HG03520 (cell line): ENCODE measurements around the gene ADAMTS3.
"Not testable (repeated sequence)": the region's sequence is repeated elsewhere in the genome, so short reads cannot be mapped to it uniquely, and the experiment has no call there.

Source experiments
- ATAC-seq: cut with Tn5 transposase; IDR thresholded peaks from one replicate; pipeline ENCODE4 v1.9.1; 2021; ENCODE audit warnings: mild to moderate bottlenecking, moderate library complexity; ENCODE audit not compliant: unreplicated experiment

Gene ADAMTS3

DNA sequence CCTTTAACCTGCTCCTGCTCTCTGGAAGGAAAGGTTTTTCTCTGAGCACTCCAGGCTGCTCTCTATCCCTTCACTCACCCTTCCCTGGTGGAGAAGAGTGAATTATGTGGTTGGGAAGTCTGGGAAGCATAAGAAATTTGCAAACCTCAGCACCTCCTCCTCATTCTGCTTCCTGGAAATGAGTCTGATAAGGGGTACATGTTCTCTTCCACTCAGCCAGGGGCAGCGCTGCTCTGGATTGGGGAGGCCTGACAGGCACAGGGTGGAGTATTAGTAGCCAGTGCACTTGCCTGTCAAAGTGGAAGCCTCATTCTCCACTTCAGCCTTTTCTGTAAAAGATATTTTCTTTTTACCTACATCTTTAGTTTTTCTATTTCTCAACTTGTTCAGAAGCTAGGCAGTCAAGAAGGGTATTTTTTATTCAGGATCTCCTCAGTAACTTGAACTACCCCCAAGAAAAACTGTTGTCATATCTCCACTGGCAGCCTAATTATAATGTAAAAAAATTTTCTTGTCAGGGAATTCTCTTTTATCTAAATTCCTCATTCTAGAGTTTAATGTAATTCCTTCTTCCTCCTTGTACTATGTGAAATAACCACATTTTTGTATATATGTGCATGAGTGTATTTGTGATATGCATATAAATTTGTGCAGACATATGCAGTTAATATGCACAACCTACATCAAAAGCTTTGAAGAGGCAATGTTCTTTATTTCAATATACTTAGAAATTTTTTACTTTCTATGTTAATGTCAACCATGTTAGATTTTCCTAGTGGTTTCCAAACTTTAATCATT is 15.3 kb downstream of the ADAMTS3 start:
- no peak for ATAC-seq

DNA sequence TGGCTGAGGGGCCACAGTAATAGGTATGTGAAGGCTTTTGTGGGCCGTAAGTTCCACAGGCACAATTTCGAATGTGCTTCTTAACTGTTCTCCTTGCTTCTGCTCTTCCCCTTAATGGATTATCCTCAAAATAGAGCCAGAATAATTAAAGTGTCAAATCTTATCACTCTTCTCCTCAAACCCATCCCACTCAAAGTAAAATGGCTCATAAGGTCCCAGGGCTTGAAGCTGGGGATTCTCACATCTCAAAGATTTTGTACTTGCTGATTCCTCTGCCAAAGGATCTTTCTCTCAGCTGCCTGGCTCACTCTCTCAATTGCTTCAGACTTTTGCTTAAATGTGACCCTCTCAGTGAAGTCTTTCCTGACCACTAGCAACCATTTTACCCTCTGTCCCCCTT is 16.6 kb downstream of the ADAMTS3 start:
- no peak for ATAC-seq

DNA sequence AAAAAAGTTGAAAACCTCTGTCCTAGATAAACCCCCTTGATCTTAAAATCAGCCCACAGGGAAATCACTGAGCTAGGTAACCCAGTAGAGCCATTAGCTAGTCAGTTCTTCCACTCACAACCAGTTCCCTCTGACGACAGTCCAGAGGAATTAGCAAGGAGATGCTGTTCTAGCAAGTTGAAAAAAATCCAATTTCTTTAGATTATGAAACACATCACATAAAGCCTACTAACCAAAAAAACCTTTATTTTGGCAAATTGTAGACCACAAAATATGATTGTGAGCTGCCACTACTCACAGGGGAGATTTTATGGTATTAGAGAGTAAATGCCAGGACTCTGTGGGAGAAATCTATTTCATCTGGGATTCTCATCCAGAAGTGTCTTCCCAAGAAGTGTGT is 22.6 kb downstream of the ADAMTS3 start:
- no peak for ATAC-seq

DNA sequence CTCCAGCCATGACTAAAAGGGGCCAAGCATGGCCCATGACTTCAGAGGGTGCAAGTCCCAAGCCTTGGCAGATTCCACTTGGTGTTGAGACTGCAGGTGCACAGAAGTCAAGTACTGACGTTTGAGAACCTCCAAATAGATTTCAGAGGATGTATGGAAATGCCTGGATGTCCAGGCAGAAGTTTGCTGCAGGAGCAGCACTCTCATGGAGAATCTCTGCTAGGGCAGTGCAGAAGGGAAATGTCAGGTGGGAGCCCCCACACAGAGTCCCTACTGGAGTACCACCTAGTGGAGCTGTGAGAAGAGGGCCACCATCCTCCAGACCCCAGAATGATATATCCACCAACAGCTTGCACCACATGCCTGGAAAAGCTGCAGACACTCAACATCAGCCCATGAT is 28.3 kb downstream of the ADAMTS3 start:
- not testable (repeated sequence) for ATAC-seq

DNA sequence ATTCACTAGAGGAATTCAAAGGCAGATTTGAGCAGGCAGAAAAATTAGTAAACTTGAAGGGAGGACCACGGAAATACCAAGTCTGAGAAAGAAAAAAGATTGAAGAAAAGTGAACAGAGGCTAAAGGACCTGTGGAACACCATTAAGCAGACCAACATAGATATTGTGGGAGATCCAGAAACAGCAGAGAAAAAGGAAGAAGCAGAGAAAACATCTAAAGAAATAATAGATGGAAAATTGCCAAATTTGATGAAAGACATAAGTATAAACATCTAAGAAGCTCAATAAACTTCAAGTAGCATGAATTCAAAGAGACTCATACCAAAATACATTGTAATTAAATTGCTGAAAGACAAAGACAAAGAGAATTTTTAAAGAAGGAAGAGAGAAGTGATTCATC is 31.0 kb downstream of the ADAMTS3 start:
- ATAC-seq, result no peak

DNA sequence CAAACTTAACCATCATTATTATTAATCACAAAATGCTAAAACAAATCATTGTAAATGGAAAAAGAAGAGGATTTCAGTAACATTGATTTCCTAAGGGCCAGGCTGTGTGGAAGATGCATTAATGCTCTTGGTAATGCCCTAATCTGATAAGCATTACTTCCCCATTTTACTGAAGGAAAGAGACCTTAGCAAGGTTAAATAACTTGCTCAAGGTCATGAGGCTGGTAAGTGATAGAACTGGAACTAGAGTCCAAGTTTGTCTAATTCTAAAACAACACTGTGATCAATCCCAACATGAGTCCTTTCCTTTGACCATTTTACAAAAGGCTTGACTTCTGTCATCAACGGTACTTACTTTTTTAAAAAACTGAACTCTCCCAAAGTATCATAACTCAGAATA is 32.6 kb downstream of the ADAMTS3 start:
- no peak for ATAC-seq

DNA sequence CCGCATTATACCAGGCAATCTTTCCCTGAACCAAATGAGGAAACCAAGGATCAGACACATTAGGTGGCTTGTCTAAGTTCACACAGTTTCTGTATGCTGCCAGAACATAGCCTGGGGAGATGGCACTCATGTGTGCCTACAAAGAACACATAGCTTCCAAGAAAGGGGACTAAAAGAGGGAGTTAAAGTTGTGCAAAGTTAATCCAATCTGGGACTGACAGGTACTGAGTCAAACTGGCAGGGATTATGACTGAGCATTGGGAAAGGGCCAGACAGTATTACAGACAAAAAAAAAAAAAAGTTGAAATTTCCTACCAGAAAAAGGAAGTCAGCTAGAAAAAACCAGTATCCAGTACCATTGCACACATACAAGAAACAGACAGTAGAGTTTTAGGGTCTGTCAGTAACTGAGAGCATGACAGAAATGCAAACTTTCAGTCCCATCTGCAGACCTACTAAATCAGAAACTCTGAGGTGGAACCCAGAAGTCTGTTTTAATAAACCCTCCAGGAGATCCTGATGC is 37.2 kb downstream of the ADAMTS3 start:
- no peak for ATAC-seq

DNA sequence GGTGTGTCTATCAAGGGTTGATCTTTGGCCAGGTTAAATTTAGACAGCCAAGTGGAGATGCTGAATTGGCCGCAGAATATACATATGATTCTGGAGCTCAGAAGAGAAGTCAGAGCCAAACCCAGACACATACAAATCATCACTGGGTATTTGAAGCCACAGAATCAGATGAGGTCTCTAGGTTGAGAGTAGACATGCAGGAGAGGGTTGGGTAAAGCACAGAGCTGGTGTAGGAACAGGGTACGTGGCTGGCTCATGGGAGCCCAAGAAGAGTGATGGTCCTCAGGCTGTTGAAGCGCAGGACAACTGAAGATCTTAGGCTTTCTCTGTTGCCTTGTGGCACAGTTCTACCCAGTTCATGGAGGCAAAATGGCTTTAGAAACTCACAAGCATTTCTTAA is 37.7 kb downstream of the ADAMTS3 start:
- no peak for ATAC-seq

DNA sequence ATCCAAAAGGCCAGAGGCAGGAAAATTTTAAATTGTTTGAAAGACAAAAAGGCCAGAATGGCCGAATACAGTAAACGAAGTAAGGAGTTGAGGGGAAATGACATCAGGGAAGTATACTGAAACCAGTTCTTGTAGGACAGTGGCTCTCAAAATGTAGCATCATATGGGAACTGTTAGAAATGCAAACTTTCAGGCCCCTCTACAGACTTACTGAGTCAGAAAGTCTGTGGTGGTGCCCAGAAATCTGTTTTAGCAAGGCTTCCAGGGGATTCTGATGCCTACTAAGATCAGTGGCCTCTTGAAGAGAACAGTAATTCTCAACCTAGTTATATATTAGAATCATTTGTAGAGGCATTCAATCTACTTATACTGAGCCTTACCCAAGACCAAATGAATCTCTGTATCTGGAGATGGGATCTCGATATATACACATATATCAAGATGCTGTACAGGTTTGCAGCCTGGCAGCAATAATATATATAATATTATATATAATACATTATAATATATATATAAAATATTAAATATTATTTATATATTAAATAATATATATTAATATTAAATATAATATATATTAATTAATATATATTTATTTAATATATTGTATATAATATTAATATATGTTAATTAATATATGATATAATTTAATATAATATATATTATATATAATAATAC is 39.7 kb downstream of the ADAMTS3 start:
- ATAC-seq, result no peak

DNA sequence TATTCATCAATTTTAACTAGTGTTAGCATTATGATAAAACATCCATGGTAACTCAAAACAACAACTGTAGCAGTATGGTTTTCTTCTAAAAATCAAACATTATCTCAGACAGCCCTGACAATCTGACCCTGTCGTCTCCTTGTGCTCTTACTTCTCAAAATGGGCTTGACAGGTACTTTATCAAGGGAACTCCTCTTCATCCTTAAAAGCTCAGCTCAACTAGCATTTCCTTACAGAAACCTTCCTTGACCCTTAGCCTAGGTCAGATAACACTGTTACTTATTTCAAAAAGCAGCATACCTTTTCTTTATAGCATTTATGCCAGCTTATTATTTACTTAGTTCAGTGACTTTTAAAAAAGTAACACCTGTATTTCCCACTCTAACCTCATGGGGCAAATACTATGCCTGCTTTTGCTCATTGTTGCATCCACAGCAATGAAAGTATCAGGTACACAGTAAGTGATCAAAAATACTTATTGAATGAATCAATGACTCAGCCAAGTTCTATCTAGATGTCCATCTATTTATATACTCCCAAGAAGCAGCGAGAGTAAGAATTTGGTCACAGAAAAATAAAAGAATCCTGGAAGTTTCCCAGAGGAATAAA is 41.9 kb downstream of the ADAMTS3 start:
- ATAC-seq, result no peak

DNA sequence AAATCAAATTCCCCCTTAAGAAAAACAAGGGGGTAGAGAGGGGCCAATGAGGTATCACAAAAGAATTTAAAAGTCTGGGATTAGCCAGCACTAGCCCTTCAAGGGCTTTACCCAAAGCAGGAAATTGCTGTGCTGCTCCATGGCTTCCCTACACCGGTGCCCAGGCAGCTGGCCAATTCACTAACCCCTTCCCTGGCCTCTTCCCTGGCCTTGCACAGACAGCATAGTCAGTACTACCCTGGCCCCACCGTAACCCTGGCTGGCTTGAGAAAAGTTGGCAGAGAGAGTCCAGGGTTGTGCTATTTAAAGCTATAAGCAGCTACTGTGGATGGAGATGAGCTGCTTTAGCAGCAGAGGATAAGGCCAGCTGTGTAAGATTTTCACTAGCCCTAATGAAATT is 43.1 kb downstream of the ADAMTS3 start:
- ATAC-seq, result no peak

DNA sequence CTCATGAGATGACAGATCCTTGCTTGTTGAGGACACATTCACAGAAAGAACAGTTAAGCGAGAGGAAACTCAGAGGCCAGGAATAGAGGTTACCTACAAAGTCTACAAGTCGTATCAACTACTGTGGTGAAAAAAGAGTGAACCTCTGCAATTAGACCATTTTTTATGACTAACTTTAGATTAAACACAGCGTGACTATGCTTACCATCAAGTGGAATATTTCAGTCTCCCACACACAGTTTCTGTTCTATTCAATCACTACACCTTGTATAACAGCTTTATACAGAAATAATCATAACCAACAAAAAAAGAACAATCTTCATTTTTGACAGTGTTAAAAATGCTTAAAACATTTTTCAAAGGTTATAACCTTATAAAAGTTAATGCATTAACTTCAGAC is 46.6 kb downstream of the ADAMTS3 start:
- no peak for ATAC-seq

DNA sequence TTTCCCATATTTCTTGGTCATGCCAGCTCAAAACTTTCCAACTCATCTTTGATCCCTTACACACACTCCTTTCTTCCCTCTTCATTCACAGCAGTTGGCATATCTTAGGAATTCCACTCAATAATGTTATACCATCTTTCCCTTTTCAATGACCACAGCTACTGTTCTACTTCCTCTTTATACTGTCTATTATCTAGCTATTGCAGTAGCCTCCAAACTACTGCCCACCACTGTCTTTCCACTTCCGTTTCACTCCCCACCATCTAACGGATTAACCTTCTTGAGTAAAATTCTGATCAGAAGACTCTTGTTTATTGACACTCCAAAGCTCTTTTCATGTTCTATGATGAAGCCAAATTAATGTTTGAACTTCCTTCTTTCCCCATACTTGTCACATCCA is 55.8 kb downstream of the ADAMTS3 start:
- ATAC-seq, result no peak

DNA sequence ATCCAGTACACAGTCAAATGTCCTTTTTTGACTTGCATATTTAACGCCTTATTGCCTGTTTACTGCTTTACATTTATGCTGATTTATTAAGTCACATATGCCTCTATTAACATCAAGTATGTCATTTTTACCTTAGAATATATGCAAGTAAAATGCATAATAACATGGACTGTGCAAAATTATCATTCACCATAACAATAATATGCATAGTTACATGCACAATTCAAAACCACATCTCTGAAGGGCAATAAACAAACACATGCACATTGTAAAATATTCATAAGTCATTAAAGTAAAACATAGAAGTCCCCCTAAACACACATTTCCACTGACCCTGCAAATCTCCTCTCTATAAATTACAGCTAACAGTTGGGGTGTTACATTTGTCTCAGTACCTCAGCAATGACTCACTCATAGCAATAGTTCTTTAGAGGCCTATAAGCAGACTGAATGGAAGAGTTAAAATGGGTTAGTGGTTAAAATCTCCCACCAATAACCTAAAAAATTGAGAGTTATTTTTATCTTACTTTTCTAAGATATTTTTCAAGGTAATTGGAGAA is 61.1 kb downstream of the ADAMTS3 start:
- no peak for ATAC-seq

DNA sequence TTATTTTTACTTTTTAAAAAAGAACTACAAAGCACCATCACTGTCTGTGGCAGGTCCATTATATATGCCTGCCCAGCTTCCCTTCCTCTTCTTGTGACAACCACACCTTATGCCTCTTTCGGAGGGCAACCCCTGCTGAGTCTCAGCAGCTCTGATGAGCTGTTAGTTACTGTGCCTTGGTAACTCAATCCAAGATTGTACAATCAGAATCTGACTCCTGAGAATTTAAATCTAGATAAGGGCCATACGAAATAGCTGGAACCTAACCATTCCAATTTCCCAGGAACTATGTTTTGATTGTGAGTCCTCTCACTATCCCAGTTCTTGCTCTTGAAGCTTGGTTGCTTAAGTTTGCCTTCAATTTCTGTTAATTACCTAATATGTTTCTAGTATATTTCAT is 61.9 kb downstream of the ADAMTS3 start:
- ATAC-seq, result no peak

DNA sequence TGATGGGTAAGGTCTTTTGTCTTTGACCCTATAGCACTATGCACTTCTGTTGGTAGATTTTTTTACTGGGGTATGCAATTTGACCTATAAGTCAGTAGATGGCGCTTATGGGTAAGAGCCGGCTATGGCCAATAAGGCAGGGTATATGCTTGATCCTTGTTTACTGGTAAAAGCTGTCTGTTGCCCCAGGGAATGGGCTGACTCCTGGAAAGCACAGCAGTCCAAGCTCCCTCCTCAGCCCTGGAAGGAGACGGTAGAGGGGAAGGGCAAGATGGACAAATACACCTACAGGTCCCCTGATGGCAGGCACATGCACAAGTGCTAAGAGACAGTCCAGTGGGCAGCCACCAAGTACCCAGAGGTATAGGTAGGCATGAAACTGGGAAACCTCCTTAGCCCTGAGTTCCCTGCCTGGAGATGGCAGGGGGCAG is 63.7 kb downstream of the ADAMTS3 start:
- peak; percentile 77 for ATAC-seq

DNA sequence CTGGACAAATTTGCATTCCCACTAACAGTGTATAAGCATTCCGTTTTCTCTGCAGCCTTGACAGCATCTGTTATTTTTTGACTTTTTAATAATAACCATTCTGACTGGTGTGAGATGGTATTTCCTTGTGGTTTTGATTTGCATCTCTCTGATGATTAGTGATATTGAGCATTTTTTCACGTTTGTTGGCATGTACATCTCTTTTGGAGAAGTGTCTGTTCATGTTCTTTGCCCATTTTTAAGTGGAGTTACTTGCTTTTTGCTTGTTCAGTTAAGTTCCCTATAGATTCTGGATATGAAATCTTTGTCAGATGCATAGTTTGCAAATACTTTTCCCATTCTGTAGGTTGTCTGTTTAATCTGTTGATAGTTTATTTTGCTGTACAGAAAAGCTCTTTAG is 68.8 kb downstream of the ADAMTS3 start:
- ATAC-seq, result no peak

DNA sequence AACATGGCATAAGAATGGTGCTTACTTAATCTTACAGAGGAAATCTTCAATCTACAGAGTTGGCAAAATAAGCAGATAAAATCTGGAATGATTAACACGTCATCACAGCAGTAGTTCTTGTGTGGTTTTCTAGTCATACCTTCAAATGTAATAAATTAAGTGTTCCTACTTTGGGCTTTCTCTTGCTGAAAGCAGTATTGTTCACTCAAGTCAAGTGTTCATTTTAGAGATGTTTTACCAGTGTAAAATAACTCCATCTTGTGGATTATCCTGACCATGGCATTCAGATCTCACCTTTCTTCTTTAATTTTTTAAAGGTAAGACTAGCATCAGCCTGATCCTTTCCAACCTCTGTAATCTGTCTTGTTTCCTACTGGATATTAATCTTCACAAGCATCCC is 72.9 kb downstream of the ADAMTS3 start:
- ATAC-seq, result no peak

DNA sequence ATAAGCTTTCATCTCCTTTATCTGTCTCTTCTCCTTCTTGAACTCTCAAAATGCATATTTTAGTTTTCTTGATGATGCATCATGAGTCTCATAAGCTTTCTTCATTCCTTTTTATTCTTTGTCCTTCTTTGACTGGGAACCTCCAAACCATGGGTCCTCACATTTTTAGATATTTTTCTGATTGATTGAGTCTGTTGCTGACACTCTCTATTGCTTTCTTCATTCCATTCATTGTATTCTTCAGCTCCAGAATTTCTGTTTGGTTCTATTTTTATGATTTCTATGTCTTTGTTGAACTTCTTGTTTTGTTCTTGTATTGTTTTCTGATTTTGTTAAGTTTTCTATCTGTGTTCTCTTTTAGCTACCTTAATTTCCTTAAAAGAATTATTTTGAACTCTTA is 74.9 kb downstream of the ADAMTS3 start:
- ATAC-seq, result no peak

DNA sequence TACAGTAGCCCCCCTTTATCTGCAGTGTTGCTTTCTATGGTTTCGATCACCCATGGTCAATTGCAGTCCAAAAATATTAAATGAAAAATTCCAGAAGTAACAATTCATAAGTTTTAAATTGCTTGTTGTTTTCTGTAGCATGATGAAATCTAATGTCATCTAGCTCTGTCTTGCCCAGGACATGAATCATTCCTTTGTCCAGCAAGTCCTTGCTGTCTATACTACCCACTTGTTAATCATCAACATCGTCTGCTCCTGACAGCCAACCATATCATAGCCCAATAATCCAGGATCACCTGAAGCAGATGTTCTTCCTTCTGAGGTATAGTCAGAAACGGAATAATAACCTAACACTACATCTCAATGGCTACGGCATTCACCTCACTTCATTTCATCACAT is 79.8 kb downstream of the ADAMTS3 start:
- no peak for ATAC-seq

DNA sequence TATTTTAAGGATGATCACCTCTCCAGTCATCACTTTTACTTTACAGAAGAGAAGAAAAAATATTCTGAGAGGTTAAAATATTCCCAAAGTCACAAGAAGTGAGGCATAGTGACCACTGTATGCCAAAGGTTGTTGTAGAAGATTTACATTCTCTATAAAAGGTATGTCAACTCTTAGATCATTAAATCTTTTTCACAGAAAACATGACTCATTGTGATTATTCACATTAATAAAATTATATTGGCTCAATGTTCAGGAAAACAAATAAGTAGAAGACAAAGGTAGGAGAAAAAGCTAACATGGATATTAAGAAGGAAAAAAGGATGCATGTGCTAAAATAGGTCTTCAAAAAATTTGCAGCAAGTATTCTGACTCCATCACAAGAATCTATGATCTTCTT is 82.0 kb downstream of the ADAMTS3 start:
- ATAC-seq, result no peak

DNA sequence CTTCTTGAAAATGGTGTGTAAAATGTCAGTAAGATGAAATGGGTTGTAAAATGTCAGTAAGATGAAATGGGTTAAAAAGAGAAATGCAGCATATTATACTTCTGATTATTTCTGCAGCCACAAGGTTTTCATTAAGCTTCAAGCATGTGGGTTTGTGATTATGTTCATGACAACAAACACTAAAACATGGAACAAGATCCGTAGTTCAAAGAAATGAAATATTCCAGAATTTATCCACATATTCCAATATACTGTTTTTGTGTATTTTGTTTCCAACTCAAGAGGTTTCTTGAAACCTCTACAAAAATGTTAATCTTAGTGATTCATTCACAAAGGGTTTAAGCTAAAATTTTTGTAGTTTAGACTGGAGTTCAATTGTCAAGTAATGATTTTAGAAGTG is 84.0 kb downstream of the ADAMTS3 start:
- ATAC-seq, result no peak
